AG20443 (cell line): Measurements from ENCODE around the gene CAMSAP1.

ENCODE experiments used
- DNase-seq: peaks from one replicate; pipeline ENCODE4 v3.0.0; 2012; ENCODE audit warnings: low spot score, mixed read lengths

Gene CAMSAP1

DNA sequence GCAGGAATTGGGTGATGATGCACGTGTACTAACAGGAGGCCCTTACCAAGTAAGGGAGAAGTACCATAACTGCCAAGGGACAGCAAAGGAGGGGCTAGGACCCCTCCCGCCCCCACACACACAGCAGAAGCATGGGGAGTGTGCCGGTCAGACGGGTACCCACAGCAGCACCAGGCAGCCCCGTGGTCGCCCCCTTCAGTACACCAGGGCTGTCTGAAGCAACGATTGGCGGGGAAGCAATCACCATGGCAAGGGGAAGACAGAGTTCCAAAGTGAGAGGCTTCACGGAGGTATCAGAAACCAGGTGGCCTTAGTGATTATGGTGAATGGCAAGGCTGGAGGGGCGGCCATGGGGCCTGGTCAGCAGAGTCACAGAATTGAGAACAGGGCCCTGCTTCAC lies 72.2 kb downstream of the CAMSAP1 start:
- no peak for DNase-seq

GRCh38 chr9:135833864-135834263 lies 73.5 kb downstream of the CAMSAP1 start:
- DNase-seq, result no peak

- no peak for DNase-seq
Measured at GRCh38 chr9:135830496-135830895, 76.8 kb downstream of the CAMSAP1 start.

- no peak for DNase-seq
Measured at GRCh38 chr9:135828656-135829055, 78.7 kb downstream of the CAMSAP1 start.

- DNase-seq, result no peak
Measured at GRCh38 chr9:135827866-135828580, 79.3 kb downstream of the CAMSAP1 start.

DNA sequence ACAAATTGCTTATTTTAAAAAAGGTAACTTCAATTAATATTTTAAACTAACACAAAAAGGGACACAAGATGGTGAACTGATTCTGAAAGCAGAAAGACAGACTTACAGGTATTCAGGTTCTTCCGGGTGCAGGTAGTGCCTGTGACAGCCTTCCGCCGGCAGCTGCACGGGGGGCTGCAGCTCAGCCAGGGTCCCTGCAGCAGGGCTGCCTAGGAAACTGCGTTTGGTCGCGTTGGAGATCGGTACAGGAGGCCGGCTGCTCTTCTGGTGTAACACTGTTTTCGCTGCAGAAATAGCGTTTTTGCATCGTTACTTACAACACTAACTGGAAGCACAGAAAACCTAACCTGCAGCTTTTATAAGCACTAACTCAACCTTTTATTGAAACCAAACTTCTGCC lies 80.0 kb downstream of the CAMSAP1 start:
- DNase-seq, result no peak

- DNase-seq, result no peak
Measured at GRCh38 chr9:135826188-135826545, 81.2 kb downstream of the CAMSAP1 start.

- DNase-seq, result no peak
Measured at GRCh38 chr9:135825435-135826187, 81.7 kb downstream of the CAMSAP1 start.

DNA sequence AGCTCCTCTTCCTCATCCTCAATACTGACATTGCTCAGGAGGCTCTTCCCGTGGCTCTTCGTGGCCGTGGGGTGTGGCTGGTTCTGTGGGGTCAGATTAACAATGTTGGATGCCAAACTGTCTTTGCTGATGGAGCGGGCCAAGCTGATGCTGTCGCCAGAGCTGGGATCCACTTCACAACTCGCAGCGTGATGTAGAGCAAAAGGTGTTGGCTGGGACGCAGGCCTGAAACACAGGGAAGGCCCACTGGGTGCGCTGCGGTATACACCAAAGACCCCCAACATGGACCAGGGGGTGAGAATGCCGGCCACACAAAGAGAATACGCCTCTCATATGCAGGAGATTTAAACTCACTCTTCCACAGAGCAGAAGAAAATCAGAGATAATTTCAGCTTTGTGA lies 84.3 kb downstream of the CAMSAP1 start:
- no peak for DNase-seq

GRCh38 chr9:135822374-135822755 lies 85.0 kb downstream of the CAMSAP1 start:
- DNase-seq, result no peak

GRCh38 chr9:135821733-135822373 lies 85.5 kb downstream of the CAMSAP1 start:
- no peak for DNase-seq

- no peak for DNase-seq
Measured at GRCh38 chr9:135821116-135821515, 86.2 kb downstream of the CAMSAP1 start.

GRCh38 chr9:135820661-135821060 lies 86.7 kb downstream of the CAMSAP1 start:
- DNase-seq, result no peak

DNA sequence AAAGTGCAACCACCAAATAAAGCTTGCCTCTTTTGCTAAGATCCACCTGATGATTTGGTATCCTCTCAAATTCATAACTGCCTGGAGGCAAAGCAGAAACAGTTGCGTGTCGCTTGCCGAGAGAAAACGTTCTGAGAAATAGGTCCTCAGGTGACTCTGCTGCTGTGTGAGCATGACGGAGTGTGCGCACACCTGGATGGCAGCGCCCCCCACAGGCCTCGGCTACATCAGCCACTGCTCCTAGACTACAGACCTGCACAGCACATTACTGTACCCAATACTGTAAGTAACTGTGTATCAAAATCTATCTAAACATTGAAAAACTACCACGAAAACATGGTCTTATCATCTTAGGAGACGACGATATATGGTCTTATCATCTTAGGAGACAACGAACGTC lies 87.4 kb downstream of the CAMSAP1 start:
- DNase-seq, result no peak

GRCh38 chr9:135818718-135819475 lies 88.4 kb downstream of the CAMSAP1 start:
- DNase-seq, result no peak

DNA sequence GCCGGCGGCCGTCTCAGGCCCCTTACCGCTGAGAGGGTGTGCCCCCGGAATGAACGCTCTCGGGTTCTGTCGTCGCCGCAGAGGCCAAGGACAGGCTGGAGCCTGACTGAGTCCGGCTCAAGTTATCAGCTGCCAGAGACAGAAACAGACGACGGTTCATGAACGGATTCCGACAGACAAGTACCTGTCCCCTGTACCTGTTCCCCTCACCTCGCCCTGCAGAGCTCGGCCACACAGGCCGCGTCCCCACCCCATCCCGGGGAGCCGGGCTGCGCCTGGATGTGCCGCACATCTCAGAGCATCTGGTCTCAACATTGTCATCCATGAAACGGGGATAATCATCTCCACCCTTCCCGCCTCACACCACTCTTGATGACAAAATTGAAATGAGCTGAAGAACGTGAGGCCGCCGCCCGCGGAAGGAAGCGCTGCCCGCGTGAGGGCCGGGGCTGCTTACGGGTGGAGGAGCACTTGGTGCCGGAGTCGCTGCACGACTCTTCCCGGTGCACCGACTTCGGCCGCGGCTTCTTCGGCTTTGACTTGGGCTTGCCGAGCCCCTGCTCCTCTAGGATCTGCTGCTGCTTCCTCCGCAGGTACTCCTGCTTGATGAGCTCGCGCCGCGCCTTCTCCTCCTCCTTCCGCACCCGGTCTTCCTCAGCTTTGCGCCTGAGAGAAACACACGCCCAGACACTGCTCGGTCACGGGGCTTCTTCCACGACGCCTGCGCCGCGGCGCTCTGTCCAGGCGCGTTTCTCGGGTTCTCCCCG lies 89.2 kb downstream of the CAMSAP1 start:
- no peak for DNase-seq

- no peak for DNase-seq
Measured at GRCh38 chr9:135816651-135816970, 90.7 kb downstream of the CAMSAP1 start.

DNA sequence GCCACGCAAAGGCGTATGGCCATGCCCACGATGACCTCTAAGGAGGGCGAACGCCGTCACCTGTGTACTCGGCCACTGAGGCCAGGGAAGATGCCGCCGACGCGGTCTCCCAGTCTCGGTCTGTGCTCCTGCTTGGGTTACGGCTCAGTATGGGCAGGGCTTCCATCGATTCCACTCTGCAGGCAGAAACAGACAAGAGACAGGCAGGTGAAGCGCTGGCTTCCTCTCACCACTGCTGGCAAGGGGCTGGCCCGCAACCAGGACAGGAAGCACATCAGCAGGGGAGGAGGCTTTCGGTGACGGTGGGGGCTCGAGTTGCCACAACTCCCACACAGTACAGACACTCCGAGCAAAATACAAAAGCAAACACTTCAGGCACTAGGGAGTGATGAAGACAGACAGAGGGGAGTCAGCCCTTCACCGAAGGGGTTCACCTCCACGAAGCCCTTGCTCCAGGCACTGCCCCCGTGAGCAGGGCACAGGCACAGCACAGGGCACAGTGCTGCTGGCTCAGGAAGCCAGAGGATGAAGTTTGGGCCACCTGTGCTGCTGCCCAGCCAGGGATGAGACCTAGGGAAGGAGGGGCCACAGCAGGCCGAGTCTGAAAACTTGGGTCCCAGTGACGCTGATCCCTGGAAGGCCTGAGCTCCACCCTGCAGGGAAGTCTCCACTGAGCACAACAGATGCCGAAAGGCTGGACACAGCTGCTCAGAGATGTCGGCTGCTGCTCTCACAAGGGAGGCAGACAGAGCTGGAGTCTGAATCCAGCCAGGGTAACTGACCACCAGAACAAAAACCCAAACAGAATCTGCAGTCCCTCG lies 91.3 kb downstream of the CAMSAP1 start:
- no peak for DNase-seq

- DNase-seq, result no peak
Measured at GRCh38 chr9:135815413-135815812, 91.9 kb downstream of the CAMSAP1 start.

DNA sequence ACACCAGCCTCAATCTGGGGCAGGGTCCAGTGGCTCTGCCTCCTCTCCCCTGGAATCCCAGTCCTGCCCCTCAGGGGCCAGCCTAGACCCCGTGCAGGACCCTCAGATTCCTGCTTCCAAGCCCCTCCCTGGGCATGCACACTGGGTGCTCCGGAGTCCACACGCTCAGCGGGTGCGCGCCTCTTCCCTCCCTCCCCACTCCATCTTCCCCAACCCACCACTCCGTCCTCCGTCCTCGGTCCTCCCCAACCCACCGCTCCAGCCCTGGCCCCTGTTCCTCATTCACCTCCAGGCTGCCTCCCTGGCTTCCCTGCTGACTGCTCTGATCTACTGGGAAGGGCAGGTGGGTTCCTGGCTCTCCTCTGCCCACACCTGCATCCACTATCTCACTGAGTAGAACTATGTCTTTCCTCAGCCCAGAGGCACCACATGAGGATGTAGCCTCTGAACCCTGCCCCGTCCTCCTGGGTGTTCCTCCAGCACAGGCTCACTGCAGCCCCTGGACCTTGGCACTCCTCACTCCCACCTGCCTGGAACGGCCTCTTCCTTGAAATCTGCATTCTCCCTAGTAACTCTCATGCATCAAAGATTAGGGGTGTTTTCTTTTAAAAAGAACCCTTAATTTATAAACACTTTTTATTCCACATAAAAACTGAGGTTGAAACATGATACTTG lies 92.8 kb downstream of the CAMSAP1 start:
- no peak for DNase-seq
